PC-9 (cell line): ENCODE results near the gene ARHGAP10. TPM values are rescaled to one million over a fixed set of nuclear protein-coding genes. Genes with fewer than 3 reads are reported as not detected.

Source experiments
- BruUV-seq: library from RNA; stranded (reverse); fragments of 400-500 nt; replicated peaks from 2 replicates; lab custom pipeline; 2021; lab: Mats Ljungman, UMichigan
- CTCF ChIA-PET: fragments of 300-600 bp; sonication (Branson Sonifier 250); formaldehyde crosslinking; loops from one replicate; lab custom pipeline; 2022; ENCODE audit warnings: antibody characterized with exemption; lab: Charles Lee
- POLR2A ChIA-PET: fragments of 300-600 bp; sonication (Branson Sonifier 250); formaldehyde crosslinking; loops from one replicate; lab custom pipeline; 2022; ENCODE audit warnings: antibody characterized with exemption; ENCODE audit not compliant: unreplicated experiment; lab: Charles Lee
- DNase-seq, 2 experiments: peaks; one replicate each; pipeline versions ENCODE4 v3.0.0 to v3.0.0-alpha.2; 2015 to 2022; ENCODE audit warnings: mixed read lengths in 1 of 2
- H2AFZ ChIP-seq: fragments of 200-600 bp; sonication (generic); 2 replicates; pipeline ENCODE4 v1.8.1; 2017; ENCODE audit warnings: antibody characterized with exemption
- H3F3A ChIP-seq: fragments of 200-600 bp; sonication (generic); 2 replicates; pipeline ENCODE4 v1.8.1; 2017; ENCODE audit warnings: antibody characterized with exemption, mild to moderate bottlenecking, low read depth; ENCODE audit not compliant: insufficient read depth
- H3K27ac ChIP-seq: fragments of 200-600 bp; sonication (generic); 2 replicates; pipeline ENCODE4 v1.6.1; 2016; ENCODE audit warnings: mixed run types
- H3K27me3 ChIP-seq: fragments of 200-600 bp; sonication (generic); 2 replicates; pipeline ENCODE4 v1.6.1; 2016; ENCODE audit warnings: low read depth, mixed run types; ENCODE audit not compliant: insufficient read depth
- H3K36me3 ChIP-seq: fragments of 200-600 bp; sonication (generic); 2 replicates; pipeline ENCODE4 v1.6.1; 2016; ENCODE audit warnings: low read depth, mixed run types
- H3K4me1 ChIP-seq: fragments of 200-600 bp; sonication (generic); replicated peaks from 2 replicates; pipeline ENCODE4 v1.6.1; 2016; ENCODE audit warnings: mixed run types; ENCODE audit not compliant: insufficient read depth
- H3K4me2 ChIP-seq: fragments of 200-600 bp; sonication (generic); 2 replicates; pipeline ENCODE4 v1.6.1; 2017; ENCODE audit warnings: mixed run types
- H3K4me3 ChIP-seq: fragments of 200-600 bp; sonication (generic); 2 replicates; pipeline ENCODE4 v1.6.1; 2016; ENCODE audit warnings: mixed run types
- H3K79me2 ChIP-seq: fragments of 200-600 bp; sonication (generic); 2 replicates; pipeline ENCODE4 v1.6.1; 2017; ENCODE audit warnings: low read depth, mixed run types
- H3K9me2 ChIP-seq: fragments of 200-600 bp; sonication (generic); 2 replicates; pipeline ENCODE4 v1.8.1; 2017; ENCODE audit warnings: mild to moderate bottlenecking; ENCODE audit not compliant: insufficient read depth
- H3K9me3 ChIP-seq: fragments of 200-600 bp; sonication (generic); 2 replicates; pipeline ENCODE4 v1.8.1; 2016; ENCODE audit warnings: low read depth; ENCODE audit not compliant: insufficient read depth
- H4K20me1 ChIP-seq: fragments of 200-600 bp; sonication (generic); 2 replicates; pipeline ENCODE4 v1.8.1; 2017; ENCODE audit not compliant: insufficient read depth
- CTCF ChIP-seq: fragments of 200-600 bp; sonication (generic); conservative IDR thresholded peaks from 2 replicates; pipeline ENCODE4 v1.6.1; 2017; ENCODE audit warnings: mixed run types, antibody characterized with exemption, mild to moderate bottlenecking, moderate library complexity
- EZH2 ChIP-seq: fragments of 200-600 bp; sonication (generic); IDR thresholded peaks from 2 replicates; pipeline ENCODE4 v1.8.0; 2017; ENCODE audit warnings: antibody characterized with exemption, low read depth
- intact Hi-C: fragments of 100-400 bp; cut with micrococcal nuclease; formaldehyde crosslinking; loops from one replicate; pipeline ENCODE4 v1.10.0; 2022; ENCODE audit not compliant: unreplicated experiment
- total RNA-seq: library from RNA; stranded (reverse); gene quantifications from 2 replicates; pipeline ENCODE4 v1.2.3, GENCODE V29; 2021

The ARHGAP10 gene
- total RNA-seq, 1 experiment from 2014 or later, result 27.5 TPM

- no peaks in the 10 kb centered on the region for H3K9me2 ChIP-seq
- no peaks in the 10 kb centered on the region for H3K4me1 ChIP-seq
- H3F3A ChIP-seq, result no peaks in the 10 kb centered on the region
- TF ChIP-seq CTCF, result peak; percentile 39; the same call in 1 of the 2 replicates
- no peak for TF ChIP-seq EZH2
- H3K27ac ChIP-seq, result no peak overlapping the region
- intact Hi-C loops, result loop anchor here (2.0 kb wide), 1 partner anchor 1336 kb away; no protein-coding TSS in a partner anchor
- no peaks in the 10 kb centered on the region for H4K20me1 ChIP-seq
- no TSS peak for BruUV-seq
- no peak overlapping the region for H2AFZ ChIP-seq
- H3K9me3 ChIP-seq, result no peaks in the 10 kb centered on the region
- H3K79me2 ChIP-seq, result no peaks in the 10 kb centered on the region
- DNase-seq, result no peak
- ChIA-PET POLR2A (no interaction called here), CTCF (no interaction called here)
- no peak overlapping the region for H3K4me3 ChIP-seq
- H3K4me2 ChIP-seq, result no peak overlapping the region
- H3K27me3 ChIP-seq, result no peaks in the 10 kb centered on the region
- H3K36me3 ChIP-seq, result no peaks in the 10 kb centered on the region
Measured at GRCh38 chr4:147924604-147925412, 192.9 kb downstream of the ARHGAP10 start.

- H3K79me2 ChIP-seq, result no peaks in the 10 kb centered on the region
- H3K9me2 ChIP-seq, result no peaks in the 10 kb centered on the region
- H3K9me3 ChIP-seq, result no peaks in the 10 kb centered on the region
- no peak overlapping the region for H3K27ac ChIP-seq
- BruUV-seq, result no TSS peak
- H3K27me3 ChIP-seq, result no peaks in the 10 kb centered on the region
- TF ChIP-seq EZH2, result no peak
- TF ChIP-seq CTCF, result no peak
- H4K20me1 ChIP-seq, result no peaks in the 10 kb centered on the region
- no peak overlapping the region for H2AFZ ChIP-seq
- H3K4me2 ChIP-seq, result no peak overlapping the region
- POLR2A ChIA-PET, result no interaction called here
- H3K4me3 ChIP-seq, result no peak overlapping the region
- no peaks in the 10 kb centered on the region for H3K4me1 ChIP-seq
- DNase-seq, result no peak
- H3F3A ChIP-seq, result no peaks in the 10 kb centered on the region
- no peaks in the 10 kb centered on the region for H3K36me3 ChIP-seq
- CTCF ChIA-PET, result no interaction called here
- intact Hi-C loops, result no loop called here
Measured at GRCh38 chr4:147927377-147928137, 195.7 kb downstream of the ARHGAP10 start.

GRCh38 chr4:147928400-147928799, 196.5 kb downstream of the ARHGAP10 start:
- no peak for TF ChIP-seq CTCF
- no peak for TF ChIP-seq EZH2
- H3K4me2 ChIP-seq, result no peak overlapping the region
- no peaks in the 10 kb centered on the region for H3K9me3 ChIP-seq
- H4K20me1 ChIP-seq, result no peaks in the 10 kb centered on the region
- DNase-seq, result no peak
- H3K4me3 ChIP-seq, result no peak overlapping the region
- H3K36me3 ChIP-seq, result no peaks in the 10 kb centered on the region
- BruUV-seq, result no TSS peak
- intact Hi-C loops, result no loop called here
- H3K4me1 ChIP-seq, result no peaks in the 10 kb centered on the region
- H2AFZ ChIP-seq, result no peak overlapping the region
- no peaks in the 10 kb centered on the region for H3K27me3 ChIP-seq
- H3K9me2 ChIP-seq, result no peaks in the 10 kb centered on the region
- no peaks in the 10 kb centered on the region for H3F3A ChIP-seq
- H3K79me2 ChIP-seq, result no peaks in the 10 kb centered on the region
- ChIA-PET POLR2A (no interaction called here), CTCF (no interaction called here)
- H3K27ac ChIP-seq, result no peak overlapping the region
